GM18520 (cell line): ENCODE data around the gene RANBP1.

ENCODE experiments used
- ATAC-seq: cut with Tn5 transposase; IDR thresholded peaks from one replicate; pipeline ENCODE4 v1.9.1; 2021; ENCODE audit not compliant: unreplicated experiment

The RANBP1 gene

GRCh38 chr22:20123366-20124082 is 7.6 kb downstream of the RANBP1 start:
- ATAC-seq: no peak

GRCh38 chr22:20124083-20124787 is 8.3 kb downstream of the RANBP1 start:
- no peak for ATAC-seq

- ATAC-seq: no peak
Measured at GRCh38 chr22:20125201-20126174, 9.6 kb downstream of the RANBP1 start.

GRCh38 chr22:20126284-20127029 is 10.6 kb downstream of the RANBP1 start:
- ATAC-seq: no peak

- no peak for ATAC-seq
Measured at GRCh38 chr22:20127318-20127868, 11.5 kb downstream of the RANBP1 start.

GRCh38 chr22:20127869-20128618 is 12.1 kb downstream of the RANBP1 start:
- no peak for ATAC-seq

GRCh38 chr22:20128619-20128901 is 12.7 kb downstream of the RANBP1 start:
- ATAC-seq: no peak

- no peak for ATAC-seq
Measured at GRCh38 chr22:20128902-20129746, 13.2 kb downstream of the RANBP1 start.

GRCh38 chr22:20129747-20130014 is 13.8 kb downstream of the RANBP1 start:
- ATAC-seq: no peak

- no peak for ATAC-seq
Measured at GRCh38 chr22:20130319-20130718, 14.4 kb downstream of the RANBP1 start.

GRCh38 chr22:20130731-20131596 is 15.1 kb downstream of the RANBP1 start:
- ATAC-seq: peak; percentile 41

- peak; percentile 15 for ATAC-seq
Measured at GRCh38 chr22:20131597-20131858, 15.6 kb downstream of the RANBP1 start, which contains the start of gene ZDHHC8. Gene ZDHHC8, plus strand, starts transcription at chr22:20131804. Its CDS starts 144 bp downstream, at chr22:20131948.

GRCh38 chr22:20131859-20132685 is 16.2 kb downstream of the RANBP1 start:
- no peak for ATAC-seq

- no peak for ATAC-seq
Measured at GRCh38 chr22:20132686-20133246, 16.9 kb downstream of the RANBP1 start.

- ATAC-seq: no peak
Measured at GRCh38 chr22:20133930-20134549, 18.1 kb downstream of the RANBP1 start.

GRCh38 chr22:20135265-20135664 is 19.4 kb downstream of the RANBP1 start:
- ATAC-seq: no peak
